ENCODE data around the gene ARID2.

GRCh38 chr12:45737638-45738037, 8.1 kb downstream of the ARID2 start:
- TF ChIP-seq POLR2A (IDR thresholded peaks at IDR 0.05) (no peak), CTCF (IDR thresholded peaks at IDR 0.05) (no peak), POLR2AphosphoS5 (IDR thresholded peaks at IDR 0.05) (no peak)

Data from breast epithelium (tissue), 3 donors.